ENCODE measurements around the gene DCST1.

DNA sequence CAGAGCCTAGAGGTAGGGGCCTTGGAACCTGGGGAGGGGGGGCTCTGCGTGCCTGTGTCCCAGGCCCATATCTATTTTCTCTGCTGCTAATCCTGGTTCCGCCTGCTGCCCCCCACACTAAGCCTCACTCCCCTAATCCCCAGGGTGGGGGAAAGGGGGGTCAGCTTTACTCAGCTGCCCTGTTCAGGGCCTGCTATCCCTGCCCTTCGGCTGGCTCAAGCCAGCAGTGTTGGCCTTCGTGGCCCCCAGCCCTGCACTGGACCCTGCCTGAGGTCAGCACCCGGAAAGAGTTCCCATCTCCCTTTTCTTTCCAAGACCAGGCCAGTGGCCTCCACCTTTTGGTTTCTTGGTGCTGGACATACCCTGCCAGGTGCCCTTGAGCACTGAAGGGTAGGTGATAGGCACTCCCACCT lies 22.6 kb upstream of the DCST1 start:
- TF ChIP-seq, protein P1, sequence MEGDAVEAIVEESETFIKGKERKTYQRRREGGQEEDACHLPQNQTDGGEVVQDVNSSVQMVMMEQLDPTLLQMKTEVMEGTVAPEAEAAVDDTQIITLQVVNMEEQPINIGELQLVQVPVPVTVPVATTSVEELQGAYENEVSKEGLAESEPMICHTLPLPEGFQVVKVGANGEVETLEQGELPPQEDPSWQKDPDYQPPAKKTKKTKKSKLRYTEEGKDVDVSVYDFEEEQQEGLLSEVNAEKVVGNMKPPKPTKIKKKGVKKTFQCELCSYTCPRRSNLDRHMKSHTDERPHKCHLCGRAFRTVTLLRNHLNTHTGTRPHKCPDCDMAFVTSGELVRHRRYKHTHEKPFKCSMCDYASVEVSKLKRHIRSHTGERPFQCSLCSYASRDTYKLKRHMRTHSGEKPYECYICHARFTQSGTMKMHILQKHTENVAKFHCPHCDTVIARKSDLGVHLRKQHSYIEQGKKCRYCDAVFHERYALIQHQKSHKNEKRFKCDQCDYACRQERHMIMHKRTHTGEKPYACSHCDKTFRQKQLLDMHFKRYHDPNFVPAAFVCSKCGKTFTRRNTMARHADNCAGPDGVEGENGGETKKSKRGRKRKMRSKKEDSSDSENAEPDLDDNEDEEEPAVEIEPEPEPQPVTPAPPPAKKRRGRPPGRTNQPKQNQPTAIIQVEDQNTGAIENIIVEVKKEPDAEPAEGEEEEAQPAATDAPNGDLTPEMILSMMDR (conservative IDR thresholded peaks at IDR 0.05; ENCODE audit: low read length), result no peak
- TF ChIP-seq EZH2phosphoT487 (IDR thresholded peaks at IDR 0.05; ENCODE audit: borderline replicate concordance, low read depth, low read length), result no peak
